Vagina (tissue), 2 donors: Measurements from ENCODE around the gene CNIH3. TPM values are rescaled to one million over a fixed set of nuclear protein-coding genes. Genes with fewer than 3 reads are reported as not detected.

Experiments used
- DNase-seq, 2 donors: peaks; one replicate each; pipeline ENCODE4 v3.0.0-alpha.2; 2017; ENCODE audit errors: extremely low spot score in 2 of 2
- H3K27ac ChIP-seq: fragments of 200-600 bp; sonication (generic); one replicate; pipeline ENCODE4 v1.5.1; 2019
- H3K27me3 ChIP-seq: fragments of 200-600 bp; sonication (generic); one replicate; pipeline ENCODE4 v1.5.1; 2019
- H3K36me3 ChIP-seq, 2 donors: fragments of 200-600 bp; sonication (generic); one replicate each; pipeline ENCODE4 v1.5.1; 2017 to 2019
- H3K4me1 ChIP-seq: fragments of 200-600 bp; sonication (generic); one replicate; pipeline ENCODE4 v1.5.1; 2019
- H3K4me3 ChIP-seq, 2 donors: fragments of 200-600 bp; sonication (generic); 1 replicate in 1 of 2; 2 replicates in 1 of 2; pipeline ENCODE4 v1.5.1; 2016 to 2019
- H3K9me3 ChIP-seq: fragments of 200-600 bp; sonication (generic); one replicate; pipeline ENCODE4 v1.5.1; 2019
- CTCF ChIP-seq, 3 experiments: fragments of 450-650 bp in 2 of 3; fragments of 200-600 bp in 1 of 3; sonication (generic) in 1 of 3; IDR thresholded peaks; one replicate each; pipeline ENCODE4 v1.5.1; 2017 to 2019; ENCODE audit warnings: antibody characterized with exemption in 3 of 3, mild to moderate bottlenecking in 2 of 3, moderate library complexity in 2 of 3
- POLR2A ChIP-seq, 2 donors: fragments of 450-650 bp; IDR thresholded peaks; one replicate each; pipeline ENCODE4 v1.6.1; 2017; ENCODE audit warnings: antibody characterized with exemption in 2 of 2, mild to moderate bottlenecking in 2 of 2, moderate library complexity in 2 of 2
- POLR2AphosphoS5 ChIP-seq, 2 donors: sonication (generic); formaldehyde crosslinking; IDR thresholded peaks; one replicate each; pipeline ENCODE4 v1.9.0; 2017; ENCODE audit warnings: antibody characterized with exemption in 2 of 2, mild to moderate bottlenecking in 2 of 2, low read depth in 1 of 2; ENCODE audit not compliant: insufficient read depth in 1 of 2
- intact Hi-C: fragments of 100-400 bp; cut with DNase I; formaldehyde crosslinking; loops from one replicate; pipeline ENCODE4 v1.15.1; 2023
- total RNA-seq: library from RNA; depleted of rRNA; stranded (reverse); fragments of >200 nt; gene quantifications from one replicate; pipeline ENCODE4 v1.2.3, GENCODE V29; 2016

CNIH3 gene
- total RNA-seq, 1 donor from 2014 or later = not detected

DNA sequence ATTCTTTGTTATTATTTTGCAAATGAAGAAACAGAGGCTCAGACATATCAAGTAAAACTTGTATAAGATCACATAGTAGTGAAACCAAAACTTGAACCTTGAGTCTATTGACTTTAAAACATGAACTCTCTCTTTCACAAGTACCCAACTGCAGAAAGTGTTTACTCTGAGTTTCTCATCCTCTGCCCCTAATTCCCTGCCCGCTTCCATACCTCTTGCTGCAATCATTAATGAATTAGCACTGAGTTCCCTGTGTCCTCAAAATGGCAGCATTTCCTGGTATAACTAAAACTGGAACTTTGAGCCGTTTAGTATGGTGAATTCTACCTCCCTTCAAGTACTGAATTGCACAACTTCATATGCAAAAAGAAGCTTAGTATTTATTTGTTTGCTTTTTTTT is 165.7 kb downstream of the CNIH3 start:
- Histone ChIP-seq H3K27me3 (no peaks in the 10 kb centered on the region), H3K36me3 (no peaks in the 10 kb centered on the region), H3K4me1 (peaks cover 6% of the 10 kb centered on the region), H3K4me3 (no peak overlapping the region), H3K9me3 (no peaks in the 10 kb centered on the region), H3K27ac (no peak overlapping the region)
- TF ChIP-seq POLR2A (IDR thresholded peaks at IDR 0.05) (no peak), POLR2AphosphoS5 (IDR thresholded peaks at IDR 0.05; ENCODE audit: insufficient read depth in 1 of 2, low read depth in 1 of 2) (no peak), CTCF (IDR thresholded peaks at IDR 0.05) (no peak)
- intact Hi-C loops = no loop called here
- no peak for DNase-seq

- H3K9me3 ChIP-seq = no peaks in the 10 kb centered on the region
- no peak for TF ChIP-seq POLR2A (IDR thresholded peaks at IDR 0.05)
- no peak for TF ChIP-seq POLR2AphosphoS5 (IDR thresholded peaks at IDR 0.05; ENCODE audit: insufficient read depth in 1 of 2, low read depth in 1 of 2)
- TF ChIP-seq CTCF (IDR thresholded peaks at IDR 0.05) = no peak
- H3K27ac ChIP-seq = no peak overlapping the region
- H3K27me3 ChIP-seq = no peaks in the 10 kb centered on the region
- intact Hi-C loops = no loop called here
- peak; percentile 72 to 81 for DNase-seq
- no peaks in the 10 kb centered on the region for H3K36me3 ChIP-seq
- peaks cover 6% of the 10 kb centered on the region for H3K4me1 ChIP-seq
- no peak overlapping the region for H3K4me3 ChIP-seq
These were observed 166.3 kb downstream of the CNIH3 start for GRCh38 chr1:224782281-224783000.

GRCh38 chr1:224783006-224783651 is 167.0 kb downstream of the CNIH3 start:
- intact Hi-C loops = no loop called here
- no peak overlapping the region for H3K27ac ChIP-seq
- peaks cover 6% of the 10 kb centered on the region for H3K4me1 ChIP-seq
- H3K27me3 ChIP-seq = no peaks in the 10 kb centered on the region
- no peak overlapping the region for H3K4me3 ChIP-seq
- H3K36me3 ChIP-seq = no peaks in the 10 kb centered on the region
- no peaks in the 10 kb centered on the region for H3K9me3 ChIP-seq
- peak in 1 of 2 donors; percentile 19 for DNase-seq
- TF ChIP-seq CTCF (IDR thresholded peaks at IDR 0.05) (no peak), POLR2A (IDR thresholded peaks at IDR 0.05) (no peak), POLR2AphosphoS5 (IDR thresholded peaks at IDR 0.05; ENCODE audit: insufficient read depth in 1 of 2, low read depth in 1 of 2) (no peak)

DNA sequence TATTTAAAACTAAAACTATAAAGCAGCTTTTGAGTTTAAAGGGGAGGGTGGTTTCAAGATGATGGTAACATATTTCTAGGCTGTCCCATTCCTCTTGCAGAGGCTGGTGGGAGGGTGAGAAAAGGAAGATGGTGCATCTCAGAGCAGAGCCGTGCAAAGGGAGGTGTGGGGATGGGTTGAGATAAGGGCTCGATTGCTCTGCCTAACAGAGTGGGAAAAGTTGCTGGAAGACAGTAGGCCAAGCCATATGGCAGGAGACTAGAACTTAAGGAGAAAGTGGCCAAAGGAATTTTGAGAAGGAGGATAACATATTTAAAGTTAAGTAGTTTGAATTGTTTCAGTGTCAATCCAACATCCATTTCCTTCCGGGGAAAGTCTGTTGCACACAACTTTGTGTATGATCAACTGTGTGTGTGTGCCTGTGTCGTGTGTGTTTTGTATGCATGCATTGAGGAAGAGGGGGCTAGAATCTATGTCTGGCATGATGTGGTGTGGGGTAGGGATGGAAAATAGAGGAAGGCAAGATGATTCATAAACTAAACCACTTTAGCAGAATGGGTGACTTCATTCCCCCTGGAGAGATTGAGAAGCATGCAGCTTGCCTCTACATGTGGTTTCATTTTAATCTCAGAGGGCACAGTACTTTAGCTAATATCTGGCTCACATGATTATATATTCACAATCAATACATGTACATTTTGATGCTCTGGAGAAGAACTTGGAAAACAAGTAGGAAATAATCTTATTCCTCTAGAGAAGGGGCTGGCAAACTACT is 168.3 kb downstream of the CNIH3 start:
- Histone ChIP-seq H3K36me3 (no peaks in the 10 kb centered on the region), H3K4me3 (no peak overlapping the region), H3K27me3 (no peaks in the 10 kb centered on the region), H3K27ac (no peak overlapping the region), H3K4me1 (peaks cover 6% of the 10 kb centered on the region), H3K9me3 (no peaks in the 10 kb centered on the region)
- intact Hi-C loops = no loop called here
- TF ChIP-seq CTCF (IDR thresholded peaks at IDR 0.05) (no peak), POLR2A (IDR thresholded peaks at IDR 0.05) (no peak), POLR2AphosphoS5 (IDR thresholded peaks at IDR 0.05; ENCODE audit: insufficient read depth in 1 of 2, low read depth in 1 of 2) (no peak)
- peak; percentile 29 to 46 for DNase-seq
